K562 (cell line): ENCODE results near the gene LILRA2. TPM values are rescaled to one million over a fixed set of nuclear protein-coding genes. Genes with fewer than 3 reads are reported as not detected.

Experiments used
- ATAC-seq: fragments of 200-7000 bp; cut with Tn5 transposase; 3 replicates; pipeline ENCODE4 v1.9.1; 2020; ENCODE audit warnings: moderate library complexity
- BruUV-seq: library from RNA; stranded (reverse); fragments of 400-500 nt; replicated peaks from 2 replicates; lab custom pipeline; 2021; lab: Mats Ljungman, UMichigan
- CTCF ChIA-PET: fragments of 300-600 bp; formaldehyde crosslinking; extraction: SDS; loops from one replicate; lab custom pipeline; 2021; ENCODE audit warnings: low intra/inter-chr PET ratio; lab: Yijun Ruan, JAX
- POLR2A ChIA-PET: fragments of 300-600, 350-650 bp; sonication (Branson Sonifier 250); formaldehyde crosslinking; extraction: SDS; loops from one replicate; lab custom pipeline; 2021; ENCODE audit warnings: antibody characterized with exemption, inconsistent platforms; lab: Yijun Ruan, JAX
- DNase-seq, 4 experiments: peaks; one replicate each; pipeline versions ENCODE4 v3.0.0 to v3.0.0-alpha.2; 2011 to 2018; ENCODE audit warnings: low spot score in 3 of 4, mixed read lengths in 3 of 4; ENCODE audit errors: extremely low read depth in 1 of 4
- FAIRE-seq: peaks from 2 replicates; lab custom pipeline; 2011; peaks lifted over from hg19 to GRCh38; lab: Jason Lieb, UNC
- H2AFZ ChIP-seq: 2 replicates; pipeline ENCODE4 v1.6.0; 2011; ENCODE audit warnings: low read depth, low read length, control low read depth, inconsistent platforms
- H3K27ac ChIP-seq: fragments of 200-600 bp; 3 replicates; pipeline ENCODE4 v1.8.0; 2011; ENCODE audit warnings: low read depth, mild to moderate bottlenecking, control low read depth, inconsistent platforms, low read length, moderate library complexity, mixed read lengths; ENCODE audit errors: extremely low read depth
- H3K27me3 ChIP-seq, 2 experiments: fragments of 300-600 bp in 1 of 2; 2 replicates in 1 of 2; 3 replicates in 1 of 2; pipeline versions ENCODE4 v1.6.0 to v1.8.0; 2011; ENCODE audit warnings: inconsistent platforms in 2 of 2, low read length in 2 of 2, mild to moderate bottlenecking in 1 of 2, mixed read lengths in 1 of 2, moderate library complexity in 1 of 2; ENCODE audit not compliant: control insufficient read depth in 2 of 2, insufficient read depth in 2 of 2
- H3K36me3 ChIP-seq: fragments of 300-600 bp; 3 replicates; pipeline ENCODE4 v1.8.0; 2011; ENCODE audit warnings: mild to moderate bottlenecking, low read length, inconsistent platforms; ENCODE audit not compliant: control insufficient read depth, insufficient read depth
- H3K4me1 ChIP-seq, 2 experiments: fragments of 200-600 bp in 1 of 2; replicated peaks in 1 of 2; 2 replicates in 1 of 2; 3 replicates in 1 of 2; pipeline versions ENCODE4 v1.5.1 to v1.8.0; 2011; ENCODE audit warnings: inconsistent platforms in 2 of 2, low read length in 2 of 2, mild to moderate bottlenecking in 1 of 2, mixed read lengths in 1 of 2, moderate library complexity in 1 of 2; ENCODE audit not compliant: control insufficient read depth in 2 of 2, insufficient read depth in 2 of 2
- H3K4me2 ChIP-seq: 2 replicates; pipeline ENCODE4 v1.6.1; 2011; ENCODE audit warnings: low read length, control low read depth, inconsistent platforms, mixed read lengths; ENCODE audit not compliant: insufficient read depth
- H3K4me3 ChIP-seq: fragments of 200-600 bp; sonication (generic), shearing (Covaris generic); 2 replicates; pipeline ENCODE4 v1.5.1; 2016; ENCODE audit warnings: control low read depth, inconsistent platforms
- H3K79me2 ChIP-seq: fragments of 200-600 bp; 3 replicates; pipeline ENCODE4 v1.8.0; 2011; ENCODE audit warnings: low read length, inconsistent platforms; ENCODE audit not compliant: control insufficient read depth, insufficient read depth
- H3K9ac ChIP-seq, 2 experiments: 2 replicates each; pipeline versions ENCODE4 v1.6.0 to v1.6.1; 2011; ENCODE audit warnings: low read depth in 2 of 2, low read length in 2 of 2, control low read depth in 1 of 2, inconsistent platforms in 1 of 2, mild to moderate bottlenecking in 1 of 2, mixed read lengths in 1 of 2; ENCODE audit not compliant: insufficient read depth in 1 of 2
- H3K9me1 ChIP-seq: one replicate; pipeline ENCODE4 v1.6.0; 2011; ENCODE audit warnings: inconsistent platforms, mild to moderate bottlenecking, low read length, moderate library complexity; ENCODE audit not compliant: control insufficient read depth, insufficient read depth
- H3K9me3 ChIP-seq: replicated peaks from 2 replicates; pipeline ENCODE4 v1.5.1; 2011; ENCODE audit warnings: low read depth, low read length, inconsistent platforms; ENCODE audit not compliant: control insufficient read depth, insufficient read depth
- H4K20me1 ChIP-seq: replicated peaks from 2 replicates; pipeline ENCODE4 v1.6.1; 2011; ENCODE audit warnings: low read length, inconsistent platforms, mixed read lengths; ENCODE audit not compliant: control insufficient read depth, insufficient read depth
- CHAMP1 ChIP-seq: fragments of 450-650 bp; IDR thresholded peaks from 2 replicates; pipeline ENCODE4 v1.6.1; 2016; ENCODE audit warnings: mild to moderate bottlenecking
- DPF2 ChIP-seq: fragments of 450-650 bp; IDR thresholded peaks from 2 replicates; pipeline ENCODE4 v1.6.1; 2016
- ETV1 ChIP-seq: fragments of 450-650 bp; conservative IDR thresholded peaks from 2 replicates; pipeline ENCODE4 v1.6.1; 2016; ENCODE audit warnings: missing genetic modification characterization, control low read depth, low read depth, missing compliant biosample characterization
- HIVEP1 ChIP-seq: fragments of 250-450 bp; sonication (Bioruptor Pico); IDR thresholded peaks from 2 replicates; pipeline ENCODE4 v1.4.0; 2020; ENCODE audit warnings: mild to moderate bottlenecking
- MXI1 ChIP-seq: IDR thresholded peaks from 2 replicates; pipeline ENCODE4 v1.6.1; 2011; ENCODE audit warnings: low read depth, mild to moderate bottlenecking, improper control_type of control experiment, low read length
- MYNN ChIP-seq, 2 experiments: sonication (generic); formaldehyde crosslinking in 1 of 2; IDR thresholded peaks; 2 replicates each; pipeline versions ENCODE4 v1.5.0 to v1.6.1; 2016 to 2020; ENCODE audit warnings: antibody characterized with exemption in 1 of 2, missing genetic modification reagents in 1 of 2
- NFYB ChIP-seq: IDR thresholded peaks from 2 replicates; pipeline ENCODE4 v1.6.1; 2011; ENCODE audit warnings: mild to moderate bottlenecking, moderate library complexity; ENCODE audit not compliant: insufficient read length; ENCODE audit errors: extremely low read depth
- RHOXF2B ChIP-seq: fragments of 250-450 bp; sonication (Bioruptor Pico); conservative IDR thresholded peaks from 2 replicates; pipeline ENCODE4 v1.5.1; 2021
- SMARCC2 ChIP-seq: fragments of 450-650 bp; IDR thresholded peaks from 2 replicates; pipeline ENCODE4 v1.6.1; 2017; ENCODE audit warnings: antibody characterized with exemption, moderate library complexity, mild to moderate bottlenecking, low read depth
- SP2 ChIP-seq: IDR thresholded peaks from 2 replicates; pipeline ENCODE4 v1.6.1; 2011; ENCODE audit warnings: mild to moderate bottlenecking, low read depth, low read length, moderate library complexity; ENCODE audit not compliant: poor library complexity, severe bottlenecking; ENCODE audit errors: extremely low read depth
- STAG1 ChIP-seq: sonication (generic); formaldehyde crosslinking; IDR thresholded peaks from 2 replicates; pipeline ENCODE4 v1.5.0; 2020; ENCODE audit warnings: missing genetic modification reagents, borderline replicate concordance
- TCFL5 ChIP-seq: fragments of 250-450 bp; sonication (Bioruptor Pico); conservative IDR thresholded peaks from 2 replicates; pipeline ENCODE4 v1.6.1; 2021; ENCODE audit warnings: mild to moderate bottlenecking, moderate library complexity, matching md5 sums
- TFE3 ChIP-seq: fragments of 450-650 bp; formaldehyde crosslinking; IDR thresholded peaks from 2 replicates; pipeline ENCODE4 v1.4.0; 2020; ENCODE audit warnings: mild to moderate bottlenecking, mixed read lengths
- ZBTB17 ChIP-seq: fragments of 450-650 bp; formaldehyde crosslinking; IDR thresholded peaks from 2 replicates; pipeline ENCODE4 v1.4.0; 2020; ENCODE audit warnings: mild to moderate bottlenecking
- ZBTB7A ChIP-seq: IDR thresholded peaks from 2 replicates; pipeline ENCODE4 v1.6.1; 2011; ENCODE audit warnings: low read depth, mild to moderate bottlenecking, low read length, moderate library complexity, borderline replicate concordance; ENCODE audit not compliant: control insufficient read depth
- ZFP30 ChIP-seq: fragments of 250-450 bp; sonication (Bioruptor Pico); IDR thresholded peaks from 2 replicates; pipeline ENCODE4 v1.8.0; 2022; ENCODE audit warnings: moderate library complexity, mild to moderate bottlenecking, inconsistent platforms, borderline replicate concordance
- WGBS: fragments of 100-300 bp; shearing (Covaris generic); methylation state at CpG from one replicate; pipeline ENCODE4 v1.1.6; 2016; ENCODE audit warnings: low coverage, mixed read lengths; ENCODE audit not compliant: insufficient coverage; ENCODE audit errors: missing lambda C conversion rate; 5-methylcytosine and 5-hydroxymethylcytosine counted together
- in situ Hi-C: fragments of 300-500 bp; cut with MboI; formaldehyde crosslinking; loops from 4 replicates; pipeline ENCODE4 v1.15.0; 2018; ENCODE audit warnings: inconsistent platforms, mixed read lengths
- intact Hi-C: fragments of 100-400 bp; cut with micrococcal nuclease; formaldehyde crosslinking; loops from 2 replicates; pipeline ENCODE4 v1.14.2; 2022
- polyA plus RNA-seq, 8 experiments: library from polyadenylated mRNA; depleted of rRNA in 4 of 8; stranded (reverse) in 5 of 8; unstranded in 3 of 8; fragments of >200 nt; fragmentation: Nextera tagmentation in 2 of 8; fragmentation: Illumina TruSeq in 1 of 8; extraction: Ambion mirVana in 2 of 8; extraction: Trizol in 1 of 8; gene quantifications; 2 replicates each; pipeline versions ENCODE4 v1.2.1 to v1.2.3, GENCODE V29; 2011 to 2014; ENCODE audit warnings: inconsistent platforms in 1 of 8, missing spikeins in 1 of 8
- total RNA-seq, 7 experiments: library from RNA; depleted of rRNA in 6 of 7; stranded (reverse); fragments of >200 nt in 6 of 7; fragmentation: Illumina TruSeq in 2 of 7; extraction: Trizol in 2 of 7; gene quantifications; 2 replicates each; pipeline versions ENCODE4 v1.2.1 to v1.2.3, GENCODE V29; 2011 to 2021; ENCODE audit warnings: low replicate concordance in 1 of 7
- TF ChIP-seq, protein P1 (sequence below): fragments of 450-650 bp; IDR thresholded peaks from 2 replicates; pipeline ENCODE4 v1.6.1; 2016; ENCODE audit warnings: antibody characterized with exemption

LILRA2 gene
- total and polyA plus RNA-seq, 9 of the 15 experiments (the other 6 are each of a cell fraction or from before 2014, with no cell fraction given): 0.32 to 2.1 (median 0.96) TPM

DNA sequence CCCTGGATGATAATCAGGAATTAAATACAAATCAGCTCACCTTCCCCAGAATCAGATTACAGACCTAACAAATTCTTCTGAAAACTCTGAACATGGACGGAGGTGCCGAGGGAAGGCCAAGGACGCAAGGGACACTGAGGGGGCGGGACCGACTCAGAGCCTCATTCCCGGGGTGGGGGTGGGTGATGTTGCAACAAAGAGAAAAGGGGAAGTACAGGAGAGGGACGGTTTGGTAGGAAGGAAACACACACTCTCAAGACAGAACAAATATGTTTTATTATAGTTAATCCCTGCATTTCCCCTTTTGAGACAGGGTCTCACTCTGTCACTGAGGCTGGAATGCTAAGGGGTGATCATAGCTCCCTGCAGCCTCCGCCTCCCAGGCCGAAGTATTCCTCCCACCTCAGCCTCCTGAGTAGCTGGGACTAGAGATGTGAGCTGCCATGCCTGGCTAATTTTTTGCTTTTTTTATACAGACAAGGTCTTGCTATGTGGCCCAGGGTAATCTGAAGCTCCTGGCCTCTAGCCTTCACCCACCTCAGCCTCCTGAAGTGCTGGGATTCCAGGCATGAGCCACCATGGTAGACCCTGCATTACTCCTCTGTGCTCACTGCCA is 786 bp upstream of the LILRA2 start:
- WGBS: 5% methylated on average over 6 of the region's 9 CpGs
- TF ChIP-seq TFE3 (CRISPR knock-in tag) (no peak), SMARCC2 (no peak), ZBTB17 (CRISPR knock-in tag) (no peak), CHAMP1 (no peak), DPF2 (peak; percentile 24; the same call in 1 of the 2 replicates), SP2 (no peak), HIVEP1 (CRISPR knock-in tag) (no peak), ZFP30 (CRISPR knock-in tag) (no peak), RHOXF2B (CRISPR knock-in tag) (no peak), ZBTB7A (no peak), MXI1 (no peak), ETV1 (tag) (no peak), NFYB (no peak), TCFL5 (CRISPR knock-in tag) (no peak), MYNN (IDR thresholded peaks at IDR 0.05) (no peak), MYNN (CRISPR knock-in tag; IDR thresholded peaks at IDR 0.05) (no peak), STAG1 (CRISPR knock-in tag) (no peak)
- TF ChIP-seq, protein P1, sequence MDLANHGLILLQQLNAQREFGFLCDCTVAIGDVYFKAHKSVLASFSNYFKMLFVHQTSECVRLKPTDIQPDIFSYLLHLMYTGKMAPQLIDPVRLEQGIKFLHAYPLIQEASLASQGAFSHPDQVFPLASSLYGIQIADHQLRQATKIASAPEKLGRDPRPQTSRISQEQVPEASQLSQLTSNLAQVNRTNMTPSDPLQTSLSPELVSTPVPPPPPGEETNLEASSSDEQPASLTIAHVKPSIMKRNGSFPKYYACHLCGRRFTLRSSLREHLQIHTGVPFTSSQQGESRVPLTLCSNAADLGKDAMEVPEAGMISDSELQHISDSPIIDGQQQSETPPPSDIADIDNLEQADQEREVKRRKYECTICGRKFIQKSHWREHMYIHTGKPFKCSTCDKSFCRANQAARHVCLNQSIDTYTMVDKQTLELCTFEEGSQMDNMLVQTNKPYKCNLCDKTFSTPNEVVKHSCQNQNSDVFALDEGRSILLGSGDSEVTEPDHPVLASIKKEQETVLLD: no peak

More for the DNA sequence above, 786 bp upstream of the LILRA2 start:
- Histone ChIP-seq H3K9me3 (no peaks in the 10 kb centered on the region), H3K9me1 (no peaks in the 10 kb centered on the region), H3K4me1 (peaks cover 11 to 18% of the 10 kb centered on the region in 2 experiments), H3K9ac (peak overlapping the region in 1 of 2 experiments; percentile 49; a peak in 1 of 4 replicates), H3K36me3 (no peaks in the 10 kb centered on the region), H3K27me3 (peaks cover 3 to 7% of the 10 kb centered on the region in 2 experiments; a peak in 3 of 5 replicates), H3K4me2 (peak overlapping the region; percentile 74), H3K4me3 (no peak overlapping the region), H4K20me1 (no peaks in the 10 kb centered on the region), H2AFZ (peak overlapping the region; percentile 91), H3K79me2 (no peaks in the 10 kb centered on the region), H3K27ac (peak overlapping the region; percentile 60; the same call in 1 of the 3 replicates)
- intact Hi-C loops: no loop called here
- in situ Hi-C loops: no loop called here
- ATAC-seq: peak; percentile 92
- CTCF ChIA-PET: no interaction called here
- peak; percentile 29 to 65 (median 48) for DNase-seq
- no TSS peak for BruUV-seq
- peak; percentile 81 for FAIRE-seq
- POLR2A ChIA-PET: interaction anchor here (0.5 kb wide), 1 partner anchor 978 kb away, joined by 3 read pairs; no protein-coding TSS in a partner anchor
